8988T (cell line): ENCODE measurements around the gene CTBP2.

Experiments
- DNase-seq: peaks from one replicate; pipeline ENCODE4 v3.0.0; 2011

Gene CTBP2

DNA sequence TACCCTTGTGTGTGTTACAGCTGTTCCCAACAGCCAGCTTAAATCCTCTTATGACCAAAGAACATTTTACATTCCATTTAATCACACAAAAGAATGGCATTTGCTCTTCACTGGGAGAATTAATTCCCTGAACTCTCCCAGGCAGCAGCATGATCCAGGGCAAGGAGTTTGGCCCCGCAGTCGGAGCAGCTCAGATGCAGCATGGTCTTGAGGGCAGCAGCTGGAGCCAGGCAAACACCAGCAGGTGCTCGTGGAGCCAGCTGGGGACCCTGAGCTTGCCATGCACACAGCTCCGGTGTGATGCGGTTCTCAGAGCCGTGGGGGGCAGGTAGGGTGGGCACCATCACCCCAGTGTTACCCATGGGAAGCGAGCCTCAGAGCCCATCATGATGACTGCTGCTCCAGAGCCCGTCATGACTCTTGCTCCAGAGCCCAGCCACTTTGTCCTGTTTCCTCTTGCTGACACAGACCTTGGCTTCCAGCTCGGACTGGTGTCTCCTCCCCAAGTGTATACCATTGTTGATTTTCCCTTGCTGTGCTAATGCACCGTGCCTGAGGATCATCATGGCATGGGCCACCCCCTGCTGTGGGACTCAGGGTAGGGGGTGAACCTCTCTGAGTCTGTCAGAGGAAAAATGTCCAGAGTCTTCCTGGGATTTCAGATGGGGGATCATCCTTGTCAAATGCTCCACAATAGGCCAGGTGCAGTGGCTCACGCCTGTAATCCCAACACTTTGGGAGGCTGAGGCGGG lies 142.6 kb downstream of the CTBP2 start:
- no peak for DNase-seq

DNA sequence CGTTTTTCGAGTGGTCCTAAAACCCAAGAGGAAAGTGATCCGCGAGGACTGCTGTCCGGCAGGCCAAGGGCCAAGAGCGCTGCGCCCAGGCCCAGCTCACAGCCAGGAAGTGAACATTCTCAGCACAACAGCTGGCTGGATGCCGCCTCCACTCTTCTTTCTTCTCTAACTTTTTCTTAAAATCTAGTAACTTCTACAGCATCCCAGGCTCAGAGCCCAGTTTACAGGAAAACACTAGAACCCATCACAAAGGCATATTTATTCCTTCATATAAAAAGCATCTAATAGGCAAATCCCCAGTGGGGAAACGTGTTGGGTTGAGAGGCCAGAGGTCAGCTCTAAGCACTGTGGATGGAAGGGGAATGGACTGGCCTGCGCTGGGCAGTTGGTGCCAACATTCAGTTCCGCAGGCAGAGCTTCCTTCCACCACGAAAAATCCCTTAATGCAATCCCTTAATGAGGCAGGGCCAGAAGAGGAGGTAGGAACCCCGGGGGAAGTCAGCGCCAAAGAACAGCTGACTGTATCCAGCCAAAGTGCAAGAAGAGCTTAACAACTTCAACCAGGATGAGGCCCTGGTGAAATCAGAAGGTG lies 143.7 kb downstream of the CTBP2 start:
- DNase-seq: no peak

DNA sequence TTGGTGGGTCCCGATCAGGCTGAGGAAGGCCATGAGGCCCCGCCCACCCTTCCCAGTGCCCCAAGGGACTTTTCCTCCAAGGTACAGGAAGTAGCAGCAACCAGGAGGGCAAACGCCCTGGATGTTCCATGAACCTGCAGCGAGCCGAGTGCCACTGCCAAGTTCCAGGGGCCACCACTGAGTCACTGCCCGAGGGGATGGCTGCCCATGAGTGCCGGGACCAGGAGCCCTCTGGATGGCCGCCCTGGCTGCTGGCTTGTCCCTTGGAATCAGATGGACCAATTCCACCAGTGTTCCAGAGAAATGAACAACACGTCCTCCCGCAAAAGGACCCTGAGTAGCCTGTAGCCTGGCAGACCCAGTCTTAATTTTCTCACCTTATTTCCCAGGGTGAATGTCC lies 144.2 kb downstream of the CTBP2 start:
- no peak for DNase-seq

DNA sequence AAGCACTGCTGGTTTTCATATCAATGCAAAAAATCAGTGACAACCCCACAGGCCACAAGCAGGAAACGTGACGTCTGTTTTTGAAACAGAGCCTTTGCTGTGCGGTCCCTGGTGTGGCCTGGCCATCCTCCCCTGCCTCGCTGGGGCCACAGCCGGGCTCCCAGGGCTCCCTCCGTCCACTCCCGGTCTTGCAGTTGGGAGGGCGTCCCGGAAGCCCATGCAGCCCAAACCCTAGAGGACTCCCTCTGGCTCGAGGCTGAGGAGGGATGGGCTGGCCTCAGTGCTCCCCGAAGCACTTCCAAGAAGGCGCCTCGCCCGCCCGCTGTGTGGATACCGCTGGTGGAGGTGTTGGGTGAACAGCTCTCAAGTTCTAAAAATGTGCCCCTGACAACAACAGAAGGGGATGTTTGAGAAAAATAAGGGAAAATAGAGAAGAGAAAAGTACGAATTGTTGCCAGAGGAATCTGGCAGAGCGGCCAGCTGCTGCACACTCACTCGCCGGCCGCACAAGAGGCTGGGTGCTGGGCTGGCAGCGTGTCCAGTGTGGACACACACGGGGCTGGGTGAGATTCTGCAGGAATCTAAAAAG lies 144.9 kb downstream of the CTBP2 start:
- no peak for DNase-seq

DNA sequence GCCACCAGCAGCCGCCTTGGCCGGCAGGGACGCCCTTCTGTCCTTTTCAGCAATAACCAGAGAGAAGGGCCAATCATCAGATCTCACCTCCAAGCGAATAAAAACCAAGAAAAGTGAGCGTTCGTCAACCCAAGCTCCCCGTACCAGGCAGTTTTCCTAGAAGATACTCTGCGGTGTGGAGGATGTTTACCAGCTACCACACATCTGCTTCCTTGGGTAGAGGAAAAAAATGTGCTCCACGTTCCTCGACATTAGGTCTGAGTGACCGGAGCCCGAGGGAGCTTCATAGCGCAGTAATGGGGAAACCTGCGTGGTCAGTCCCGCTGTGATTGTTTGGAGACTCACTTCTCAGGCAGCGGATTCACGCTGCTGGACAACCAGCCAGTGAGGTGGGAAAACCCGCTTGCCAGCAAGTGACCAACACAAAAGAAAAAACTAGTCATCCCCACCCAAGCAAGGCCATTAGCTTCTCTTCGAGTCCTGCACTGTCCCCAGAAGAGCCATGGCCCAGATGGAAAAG lies 145.5 kb downstream of the CTBP2 start:
- no peak for DNase-seq

DNA sequence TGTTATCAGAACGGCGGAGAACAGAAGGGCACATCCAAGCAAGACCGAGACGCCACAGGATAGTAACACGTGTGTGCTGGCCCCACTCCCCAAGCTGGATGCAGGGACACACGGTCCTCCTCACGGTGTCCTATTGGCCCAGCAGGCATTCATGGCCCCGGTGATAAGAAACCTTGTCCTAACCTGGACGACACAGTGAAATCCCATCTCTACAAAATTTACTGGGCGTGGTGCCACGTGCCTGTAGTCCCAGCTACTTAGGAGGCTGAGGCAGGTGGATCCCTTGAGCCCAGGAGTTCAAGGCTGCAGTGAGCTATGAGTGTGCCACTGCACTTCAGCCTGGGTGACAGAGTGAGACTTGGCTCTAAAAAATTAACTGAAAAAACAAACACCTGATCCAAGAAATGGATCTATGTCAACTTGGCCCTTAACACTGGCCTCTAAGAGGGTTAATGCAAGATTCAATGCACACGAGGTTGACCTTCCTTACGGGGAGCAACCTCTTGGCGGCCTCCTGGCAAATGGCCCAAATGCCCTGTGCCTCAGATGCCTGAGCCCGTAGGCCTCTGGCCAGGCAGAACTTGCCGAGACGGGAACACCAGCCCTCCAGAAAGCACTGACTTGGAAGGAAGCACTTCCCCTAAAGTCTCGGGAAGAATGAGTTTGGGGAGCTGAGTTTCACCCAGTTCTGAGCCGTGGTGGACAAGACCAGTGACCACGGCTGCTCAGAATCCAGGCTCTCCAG lies 146.1 kb downstream of the CTBP2 start:
- DNase-seq: no peak

DNA sequence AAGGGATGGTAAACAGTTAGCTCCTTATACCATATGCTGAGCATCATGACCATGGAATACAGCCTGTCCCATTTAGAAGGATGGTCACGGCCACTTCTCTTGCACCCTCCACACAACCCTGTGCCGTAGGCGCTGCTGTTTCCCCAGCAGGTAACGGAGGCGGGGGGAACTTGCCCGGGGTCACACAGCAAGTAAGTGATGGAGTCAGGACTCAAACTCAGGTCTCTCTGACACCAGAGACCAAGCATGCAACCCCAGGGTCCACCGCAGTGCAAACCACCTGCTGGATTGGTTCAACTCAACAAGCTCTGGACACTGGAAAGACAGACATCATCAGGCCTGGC lies 146.9 kb downstream of the CTBP2 start:
- DNase-seq: no peak

DNA sequence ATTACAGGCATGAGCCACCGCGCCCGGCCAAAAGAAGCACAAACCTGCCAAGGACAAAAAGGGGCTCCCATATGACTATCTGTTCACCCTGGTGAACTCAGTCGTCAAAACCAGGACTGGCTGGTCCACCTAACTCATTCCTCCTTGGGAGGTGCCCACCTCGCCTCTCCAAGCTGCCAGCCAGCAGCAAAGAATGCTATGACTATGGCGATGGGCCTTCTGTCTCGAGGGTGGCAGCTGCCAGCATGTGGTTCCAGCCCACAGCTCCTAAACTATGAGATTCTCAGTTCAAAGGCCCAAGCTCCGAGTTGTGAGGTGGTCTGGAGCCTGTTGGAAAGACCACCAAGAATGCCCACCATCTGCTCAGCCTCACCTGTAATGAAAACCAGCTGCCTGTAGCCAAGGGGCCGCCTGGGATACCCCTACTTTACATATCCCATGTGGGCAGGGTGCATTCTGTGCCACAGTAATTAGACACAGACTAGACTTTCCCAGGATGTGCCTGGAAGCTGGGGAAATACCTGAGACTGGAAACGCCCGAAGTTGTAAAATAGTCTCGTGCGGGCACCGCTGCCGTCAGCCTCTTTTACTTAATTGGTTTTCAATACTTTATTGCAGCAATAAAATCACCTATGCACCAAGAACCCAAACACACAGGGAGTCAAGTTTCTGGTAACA lies 147.4 kb downstream of the CTBP2 start:
- no peak for DNase-seq

DNA sequence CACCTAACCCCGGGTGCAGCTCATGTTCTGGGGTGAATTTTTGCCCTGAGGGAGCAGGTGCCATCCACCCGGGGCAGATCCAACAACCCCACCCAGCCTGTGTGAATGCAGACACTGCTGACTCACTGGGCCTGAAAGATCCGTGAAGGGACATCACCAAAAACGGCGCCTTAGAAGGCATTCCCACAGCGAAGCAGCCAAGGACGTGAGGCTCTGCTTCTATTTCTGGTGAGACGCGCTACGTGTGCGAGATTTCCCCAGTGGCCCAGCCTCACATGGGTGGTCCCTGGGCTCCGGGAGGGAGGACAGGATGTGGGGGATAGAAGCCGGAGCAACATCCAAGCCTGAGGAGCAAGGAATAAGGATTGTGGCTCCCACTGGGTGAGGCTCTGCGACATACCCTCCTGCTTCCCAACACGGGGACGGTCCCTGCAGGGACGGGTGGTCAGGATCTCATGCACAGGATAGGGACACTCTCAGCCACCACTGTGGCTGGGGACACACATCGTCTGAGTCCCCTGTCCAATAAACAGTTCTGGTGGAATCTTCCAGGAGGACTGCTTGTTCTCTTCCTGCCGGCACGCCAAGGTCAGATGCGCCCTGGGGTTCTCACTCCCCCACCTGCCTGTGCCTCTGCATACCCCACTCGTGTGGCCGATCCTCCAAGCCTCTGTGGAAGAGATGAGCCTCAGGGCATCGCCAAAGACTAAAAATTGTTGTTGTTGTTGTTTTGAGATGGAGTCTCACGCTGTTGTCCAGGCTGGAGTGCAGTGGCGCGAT lies 148.2 kb downstream of the CTBP2 start:
- DNase-seq: no peak

DNA sequence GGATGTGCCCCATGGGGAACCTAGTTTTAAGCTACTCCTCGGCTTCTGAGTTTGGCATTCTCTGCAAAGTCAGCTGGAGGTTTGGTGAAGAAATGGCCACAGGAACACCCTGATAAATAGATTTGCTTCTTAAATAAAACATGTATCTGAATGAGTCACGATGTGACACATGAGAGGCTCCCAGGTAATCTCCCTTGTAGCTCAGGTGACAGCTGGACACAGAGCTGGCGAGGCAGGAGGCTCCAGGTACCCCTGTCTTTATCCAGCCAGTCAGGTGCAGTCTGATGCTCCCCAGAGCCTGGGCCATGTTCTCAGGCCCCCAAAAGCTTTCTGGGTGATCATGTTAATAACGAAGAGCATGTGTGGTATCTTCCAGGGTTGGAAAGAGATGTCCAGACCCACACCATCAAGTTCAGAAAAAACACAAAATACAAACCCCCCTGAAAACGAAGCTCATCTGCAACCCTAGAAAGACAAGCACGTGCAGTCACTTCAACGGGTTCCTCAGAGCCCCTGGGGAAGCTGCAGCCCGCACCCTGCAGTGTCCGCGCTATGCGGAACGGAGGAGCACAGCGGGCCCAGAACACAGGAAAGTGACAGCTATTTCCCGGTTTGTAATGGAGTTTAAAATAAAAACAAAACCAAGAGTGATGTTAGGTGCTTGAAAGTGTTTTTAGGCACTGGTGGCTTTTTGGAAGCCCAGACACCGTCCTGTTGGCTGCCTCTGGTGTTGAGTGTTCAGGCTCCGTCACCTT lies 149.0 kb downstream of the CTBP2 start:
- DNase-seq: no peak

DNA sequence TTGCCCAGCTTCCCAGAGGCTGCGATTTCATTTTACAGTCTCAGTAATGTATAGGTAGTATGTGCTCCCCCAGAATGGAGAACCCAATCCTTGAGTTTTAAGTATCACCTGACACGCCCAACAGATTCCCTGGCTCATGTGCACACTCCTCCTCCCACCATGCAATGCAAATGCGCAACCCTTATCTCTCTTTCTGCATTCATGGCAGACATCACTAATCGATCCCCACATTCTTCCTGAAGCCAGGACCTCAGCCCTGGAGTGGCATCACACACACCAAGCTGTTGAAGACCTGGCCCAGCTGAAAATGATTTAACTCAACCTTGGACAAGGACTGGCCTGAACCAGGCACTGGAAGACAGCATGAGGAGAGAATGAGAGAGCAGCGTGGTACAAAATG lies 150.0 kb downstream of the CTBP2 start:
- DNase-seq: no peak

DNA sequence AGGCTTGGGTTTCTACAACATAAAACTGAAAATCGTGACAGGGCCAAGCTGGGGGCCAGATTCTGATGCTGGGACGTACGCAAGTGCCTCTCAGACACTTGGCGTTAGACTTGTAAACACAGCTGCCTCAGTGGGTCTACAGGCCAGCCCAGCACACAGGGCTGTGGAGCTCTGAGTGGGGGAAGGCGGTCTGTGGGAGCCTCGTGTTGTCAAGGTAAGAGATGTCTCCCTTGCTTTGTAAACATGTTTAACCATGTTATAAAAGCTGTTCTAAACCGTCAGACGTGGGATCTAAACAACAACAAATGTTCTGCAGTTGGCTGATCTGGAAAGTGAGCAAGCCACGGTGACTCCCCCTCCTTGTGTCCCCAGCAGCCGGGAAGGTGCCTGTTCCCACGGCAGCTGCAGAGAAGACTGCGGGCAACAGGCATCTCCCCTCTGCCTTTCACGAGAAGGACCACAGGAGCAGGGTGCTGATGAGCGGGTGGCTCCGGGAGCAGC lies 150.7 kb downstream of the CTBP2 start:
- no peak for DNase-seq

DNA sequence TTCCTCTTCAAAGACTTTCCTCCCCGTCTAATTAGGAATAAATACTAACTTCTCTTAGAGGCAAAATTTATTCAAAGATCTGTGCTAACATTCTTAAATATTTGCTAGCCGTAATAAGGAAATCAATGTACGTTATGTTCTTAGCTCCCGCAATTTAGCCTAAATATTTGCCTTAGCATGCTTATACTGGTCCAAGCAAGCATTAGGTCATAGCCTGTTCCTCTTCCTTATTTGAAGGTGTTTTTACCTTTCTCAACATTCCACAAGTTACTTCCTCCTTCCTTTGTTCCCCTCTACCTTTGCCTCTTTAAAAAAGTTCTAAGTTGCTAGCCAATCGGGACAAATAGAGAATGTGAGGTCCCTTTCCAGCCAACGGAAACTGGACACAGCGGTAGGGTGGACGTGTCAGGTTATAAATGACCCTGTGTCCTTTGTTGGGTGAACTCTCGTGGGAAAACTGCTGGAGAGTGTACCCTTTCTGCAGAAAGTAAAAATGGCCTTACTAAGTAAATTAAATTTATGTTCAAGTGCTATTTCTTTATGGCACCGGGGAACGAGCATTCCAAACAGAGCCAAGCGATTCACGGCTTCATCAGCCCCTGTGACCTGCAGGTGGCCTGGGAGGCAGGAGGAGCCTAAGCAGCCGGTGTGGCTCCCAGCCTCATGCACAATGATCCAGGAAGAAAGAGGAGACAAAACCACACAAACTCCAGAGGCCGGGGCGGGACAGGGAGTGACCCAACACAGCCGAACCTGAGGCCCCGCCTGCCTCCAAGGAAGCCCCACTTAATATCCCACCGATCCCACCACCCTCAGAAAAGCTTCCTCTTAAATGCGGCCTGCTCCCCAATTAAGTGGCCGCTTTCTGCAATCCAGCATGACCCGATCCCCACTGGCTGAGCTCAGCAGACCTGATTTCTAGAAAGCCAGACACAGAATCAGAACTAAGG lies 151.4 kb downstream of the CTBP2 start:
- DNase-seq: no peak

DNA sequence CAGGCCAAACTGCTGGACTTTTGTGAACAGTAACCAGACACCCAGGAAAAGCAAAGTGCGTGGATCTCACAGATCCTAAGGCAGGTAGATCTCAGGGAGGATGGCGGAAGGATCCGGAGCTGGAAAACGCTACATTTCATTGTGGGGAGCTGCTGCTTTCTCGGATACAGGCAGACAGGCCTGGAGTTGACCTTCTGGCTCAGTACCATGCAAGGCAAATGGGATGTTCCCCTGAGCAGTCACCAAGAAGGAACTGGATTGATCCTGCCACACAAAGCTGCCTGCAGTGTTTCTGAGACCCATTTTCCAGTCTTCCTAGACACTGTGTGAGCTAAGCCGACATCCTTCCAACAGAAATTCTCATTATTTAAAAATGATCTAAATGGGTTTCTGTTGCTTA lies 152.9 kb downstream of the CTBP2 start:
- DNase-seq: no peak

DNA sequence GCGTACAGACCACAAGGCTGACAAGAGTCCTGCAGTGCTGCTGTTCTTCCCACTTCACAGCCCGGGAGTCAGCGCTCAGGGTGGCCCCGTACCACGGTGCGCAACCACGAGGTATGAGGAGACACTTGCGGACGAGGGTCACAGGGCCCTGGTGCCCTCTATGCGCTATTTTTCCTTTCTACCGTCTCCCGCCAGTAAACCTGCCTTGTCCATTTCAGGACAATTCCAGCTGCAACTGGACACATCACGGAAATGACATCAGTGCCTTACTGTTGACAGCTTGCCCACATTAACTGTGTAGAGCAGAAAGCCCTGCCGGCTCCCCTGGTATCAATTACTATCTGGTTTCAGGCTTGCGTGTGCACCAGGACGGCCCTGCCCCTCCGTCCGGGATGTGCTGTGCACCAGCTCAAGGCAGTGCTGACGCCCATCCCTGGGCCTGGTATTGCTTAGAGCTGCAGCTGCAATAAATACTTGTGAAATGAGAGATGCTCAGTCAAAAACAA lies 153.4 kb downstream of the CTBP2 start:
- no peak for DNase-seq

DNA sequence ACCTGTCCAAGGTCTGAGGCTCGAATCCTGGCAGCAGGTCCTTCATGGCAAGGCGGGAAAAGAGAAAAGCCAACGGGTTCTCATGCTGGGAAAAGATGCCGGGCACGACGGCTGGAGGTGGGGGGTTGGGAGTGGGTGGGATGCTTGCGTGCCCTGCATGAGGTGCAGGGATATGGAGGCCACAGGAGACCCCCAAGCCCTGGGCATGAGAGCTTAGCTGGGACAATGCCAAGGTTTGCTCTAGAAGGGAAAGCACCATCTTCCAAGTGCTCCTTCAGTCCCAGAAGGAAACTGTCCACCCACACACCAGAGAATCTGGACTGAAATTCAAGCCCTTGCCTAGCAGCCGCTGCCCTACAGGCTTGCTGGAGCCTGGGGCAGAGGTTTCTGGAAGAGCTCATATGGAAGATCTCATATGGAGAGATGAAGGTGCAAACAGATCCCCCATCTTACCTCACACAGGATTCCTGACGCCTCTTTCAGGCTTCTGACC lies 154.1 kb downstream of the CTBP2 start:
- no peak for DNase-seq

DNA sequence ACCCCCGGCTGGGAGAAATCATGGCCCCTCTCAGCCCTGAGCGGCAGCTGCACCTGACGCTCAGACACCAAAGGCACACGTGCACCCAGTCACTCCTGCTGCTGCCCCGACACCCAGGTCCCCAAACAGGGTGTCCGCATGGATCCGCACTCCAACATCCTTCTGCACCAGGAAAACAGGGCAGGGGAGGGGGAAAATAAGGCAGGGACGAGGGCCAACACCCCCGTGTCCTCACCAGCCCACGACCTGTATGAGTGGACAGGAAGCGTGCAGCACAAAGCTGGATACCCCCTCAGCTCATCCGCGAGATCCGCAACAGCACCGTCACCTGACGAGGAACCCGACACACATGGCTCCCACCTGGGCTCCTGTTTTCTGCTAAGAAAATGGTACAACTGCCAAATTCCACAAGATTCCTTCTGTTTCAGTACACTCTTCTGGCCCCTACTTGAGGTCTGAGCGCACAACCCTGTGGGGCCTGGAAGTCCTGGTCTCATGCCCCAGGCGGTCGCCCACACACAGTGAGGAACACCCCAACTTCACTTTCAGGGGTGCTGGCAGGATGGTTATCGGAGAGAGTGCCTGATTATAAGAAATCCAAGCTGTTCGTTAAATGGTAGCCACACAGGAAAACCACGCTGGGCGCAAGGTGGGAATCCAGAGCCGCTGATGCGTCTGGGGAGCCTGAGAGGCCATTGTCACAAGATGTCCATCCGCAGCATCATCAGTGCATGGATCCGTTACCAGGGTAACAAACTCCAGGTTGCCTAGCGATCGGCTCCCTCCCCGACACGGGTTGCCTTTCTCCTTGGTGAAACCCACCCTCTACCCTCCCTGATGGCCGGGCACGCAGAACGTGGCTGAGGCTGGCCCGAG lies 154.8 kb downstream of the CTBP2 start:
- no peak for DNase-seq

DNA sequence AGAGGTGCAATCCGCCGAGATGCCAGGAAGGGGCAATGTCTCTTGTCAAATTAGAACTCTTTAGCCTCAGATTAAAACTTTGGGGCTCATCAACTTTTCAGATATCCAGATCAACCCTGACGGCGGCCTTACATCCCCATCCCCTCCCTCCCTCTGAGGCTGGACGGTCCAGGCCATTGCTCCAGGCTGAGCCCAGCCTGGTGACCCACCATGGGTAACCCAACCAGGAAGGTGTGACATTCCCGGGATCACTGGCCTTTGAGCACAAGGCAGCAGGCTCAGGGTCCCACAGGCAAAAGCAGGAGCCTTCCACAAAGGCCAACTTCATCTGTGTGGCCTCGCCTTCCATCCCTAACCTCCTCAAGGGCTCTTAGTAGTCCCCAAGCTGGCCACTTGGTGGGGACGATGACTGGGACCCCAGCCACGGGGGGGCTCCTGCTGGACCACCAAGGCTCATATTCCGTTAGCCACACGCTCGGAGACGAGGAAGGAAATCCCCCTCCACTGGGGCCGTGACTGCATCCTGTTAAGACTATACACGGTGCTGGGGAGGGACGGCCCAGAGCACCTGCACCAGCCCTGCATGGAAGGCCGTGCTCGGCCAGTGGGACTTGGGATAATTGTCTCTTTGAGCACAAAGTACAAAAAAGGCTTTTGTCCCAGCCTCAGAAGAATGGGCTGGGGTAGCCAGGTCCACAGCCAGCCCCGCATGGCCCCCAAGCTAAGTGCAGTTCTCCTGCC lies 155.6 kb downstream of the CTBP2 start:
- no peak for DNase-seq
